ENCODE data around the gene MRPL4. TPM values are rescaled to one million over a fixed set of nuclear protein-coding genes. Genes with fewer than 3 reads are reported as not detected.
A peak's percentile ranks its signal among the peaks of the same experiment; 100 is the strongest.

The MRPL4 gene
- total and polyA plus RNA-seq, 2 of the 13 experiments (the other 11 are each of a cell fraction or from before 2014, with no cell fraction given) = 40.6 to 42.5 TPM

DNA sequence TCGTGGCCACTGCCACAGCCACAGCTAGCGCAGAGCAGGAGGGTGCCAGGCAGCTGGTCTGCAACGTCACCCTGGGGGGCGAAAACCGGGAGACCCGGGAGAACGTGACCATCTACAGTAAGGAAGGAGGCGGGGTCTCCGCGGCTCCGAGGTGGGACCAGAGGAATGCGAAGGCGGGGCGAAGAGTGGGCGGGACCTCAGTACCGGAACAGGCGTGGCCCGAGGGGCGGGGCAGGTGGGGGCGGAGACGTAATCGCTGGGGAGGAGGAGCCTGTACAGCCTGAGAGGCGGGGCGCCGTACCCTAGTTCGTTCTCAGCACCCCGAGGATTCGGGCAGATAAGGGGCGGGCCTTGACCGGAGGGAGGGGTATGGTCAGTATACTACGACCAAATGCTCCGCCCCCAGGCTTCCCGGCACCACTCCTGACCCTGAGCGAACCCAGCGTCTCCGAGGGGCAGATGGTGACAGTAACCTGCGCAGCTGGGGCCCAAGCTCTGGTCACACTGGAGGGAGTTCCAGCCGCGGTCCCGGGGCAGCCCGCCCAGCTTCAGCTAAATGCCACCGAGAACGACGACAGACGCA, 40.3 kb downstream of the MRPL4 start (continued):
- TF ChIP-seq ZNF503 (CRISPR knock-in tag; IDR thresholded peaks at IDR 0.05) = no peak
- TF ChIP-seq THYN1 (CRISPR knock-in tag; IDR thresholded peaks at IDR 0.05; ENCODE audit: borderline replicate concordance, low read depth) = no peak
- no peak for TF ChIP-seq FOXO4 (CRISPR knock-in tag; conservative IDR thresholded peaks at IDR 0.05)
- TF ChIP-seq HOXA3 (CRISPR knock-in tag; IDR thresholded peaks at IDR 0.05) = no peak
- TF ChIP-seq, protein P1, sequence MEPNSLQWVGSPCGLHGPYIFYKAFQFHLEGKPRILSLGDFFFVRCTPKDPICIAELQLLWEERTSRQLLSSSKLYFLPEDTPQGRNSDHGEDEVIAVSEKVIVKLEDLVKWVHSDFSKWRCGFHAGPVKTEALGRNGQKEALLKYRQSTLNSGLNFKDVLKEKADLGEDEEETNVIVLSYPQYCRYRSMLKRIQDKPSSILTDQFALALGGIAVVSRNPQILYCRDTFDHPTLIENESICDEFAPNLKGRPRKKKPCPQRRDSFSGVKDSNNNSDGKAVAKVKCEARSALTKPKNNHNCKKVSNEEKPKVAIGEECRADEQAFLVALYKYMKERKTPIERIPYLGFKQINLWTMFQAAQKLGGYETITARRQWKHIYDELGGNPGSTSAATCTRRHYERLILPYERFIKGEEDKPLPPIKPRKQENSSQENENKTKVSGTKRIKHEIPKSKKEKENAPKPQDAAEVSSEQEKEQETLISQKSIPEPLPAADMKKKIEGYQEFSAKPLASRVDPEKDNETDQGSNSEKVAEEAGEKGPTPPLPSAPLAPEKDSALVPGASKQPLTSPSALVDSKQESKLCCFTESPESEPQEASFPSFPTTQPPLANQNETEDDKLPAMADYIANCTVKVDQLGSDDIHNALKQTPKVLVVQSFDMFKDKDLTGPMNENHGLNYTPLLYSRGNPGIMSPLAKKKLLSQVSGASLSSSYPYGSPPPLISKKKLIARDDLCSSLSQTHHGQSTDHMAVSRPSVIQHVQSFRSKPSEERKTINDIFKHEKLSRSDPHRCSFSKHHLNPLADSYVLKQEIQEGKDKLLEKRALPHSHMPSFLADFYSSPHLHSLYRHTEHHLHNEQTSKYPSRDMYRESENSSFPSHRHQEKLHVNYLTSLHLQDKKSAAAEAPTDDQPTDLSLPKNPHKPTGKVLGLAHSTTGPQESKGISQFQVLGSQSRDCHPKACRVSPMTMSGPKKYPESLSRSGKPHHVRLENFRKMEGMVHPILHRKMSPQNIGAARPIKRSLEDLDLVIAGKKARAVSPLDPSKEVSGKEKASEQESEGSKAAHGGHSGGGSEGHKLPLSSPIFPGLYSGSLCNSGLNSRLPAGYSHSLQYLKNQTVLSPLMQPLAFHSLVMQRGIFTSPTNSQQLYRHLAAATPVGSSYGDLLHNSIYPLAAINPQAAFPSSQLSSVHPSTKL (CRISPR knock-in tag; IDR thresholded peaks at IDR 0.05) = peak; percentile 24; the same call in 1 of the 2 replicates
- no peak for TF ChIP-seq RFXANK (CRISPR knock-in tag; IDR thresholded peaks at IDR 0.05)
- TF ChIP-seq, protein P2, sequence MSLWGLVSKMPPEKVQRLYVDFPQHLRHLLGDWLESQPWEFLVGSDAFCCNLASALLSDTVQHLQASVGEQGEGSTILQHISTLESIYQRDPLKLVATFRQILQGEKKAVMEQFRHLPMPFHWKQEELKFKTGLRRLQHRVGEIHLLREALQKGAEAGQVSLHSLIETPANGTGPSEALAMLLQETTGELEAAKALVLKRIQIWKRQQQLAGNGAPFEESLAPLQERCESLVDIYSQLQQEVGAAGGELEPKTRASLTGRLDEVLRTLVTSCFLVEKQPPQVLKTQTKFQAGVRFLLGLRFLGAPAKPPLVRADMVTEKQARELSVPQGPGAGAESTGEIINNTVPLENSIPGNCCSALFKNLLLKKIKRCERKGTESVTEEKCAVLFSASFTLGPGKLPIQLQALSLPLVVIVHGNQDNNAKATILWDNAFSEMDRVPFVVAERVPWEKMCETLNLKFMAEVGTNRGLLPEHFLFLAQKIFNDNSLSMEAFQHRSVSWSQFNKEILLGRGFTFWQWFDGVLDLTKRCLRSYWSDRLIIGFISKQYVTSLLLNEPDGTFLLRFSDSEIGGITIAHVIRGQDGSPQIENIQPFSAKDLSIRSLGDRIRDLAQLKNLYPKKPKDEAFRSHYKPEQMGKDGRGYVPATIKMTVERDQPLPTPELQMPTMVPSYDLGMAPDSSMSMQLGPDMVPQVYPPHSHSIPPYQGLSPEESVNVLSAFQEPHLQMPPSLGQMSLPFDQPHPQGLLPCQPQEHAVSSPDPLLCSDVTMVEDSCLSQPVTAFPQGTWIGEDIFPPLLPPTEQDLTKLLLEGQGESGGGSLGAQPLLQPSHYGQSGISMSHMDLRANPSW (CRISPR knock-in tag; IDR thresholded peaks at IDR 0.05; ENCODE audit: borderline replicate concordance) = no peak
- 0 out of 2 replicates have a peak, but pooled peaks have one; percentile 43 for TF ChIP-seq ZBTB7B (CRISPR knock-in tag; IDR thresholded peaks at IDR 0.05)
- no peak for TF ChIP-seq ZBTB43 (CRISPR knock-in tag; conservative IDR thresholded peaks at IDR 0.05)
- no peak for TF ChIP-seq SMC3 (IDR thresholded peaks at IDR 0.05; ENCODE audit: low read length)
- TF ChIP-seq TARDBP (CRISPR knock-in tag; IDR thresholded peaks at IDR 0.05) = no peak
- 0 out of 2 replicates have a peak, but pooled peaks have one; percentile 51 for TF ChIP-seq ATF7-NPFF (CRISPR knock-in tag; IDR thresholded peaks at IDR 0.05; ENCODE audit: low read depth)
- TF ChIP-seq RXRA (CRISPR knock-in tag; IDR thresholded peaks at IDR 0.05) = no peak
- no peak for TF ChIP-seq NFE2L1 (CRISPR knock-in tag; IDR thresholded peaks at IDR 0.05; ENCODE audit: borderline replicate concordance)
- no peak for TF ChIP-seq ZNF709 (CRISPR knock-in tag; IDR thresholded peaks at IDR 0.05)
- no peak for TF ChIP-seq ZBTB25 (CRISPR knock-in tag; IDR thresholded peaks at IDR 0.05)
- no peak for TF ChIP-seq STAG1 (CRISPR knock-in tag; IDR thresholded peaks at IDR 0.05)
- no peak for TF ChIP-seq ELF3 (CRISPR knock-in tag; IDR thresholded peaks at IDR 0.05)

All from HepG2 (cell line).